GM19468 (cell line): Measurements from ENCODE around the gene BCAM.
A peak's percentile ranks its signal among the peaks of the same experiment; 100 is the strongest.
"Not testable (repeated sequence)": the region's sequence is repeated elsewhere in the genome, so short reads cannot be mapped to it uniquely, and the experiment has no call there.

Source experiments
- ATAC-seq: cut with Tn5 transposase; IDR thresholded peaks from one replicate; pipeline ENCODE4 v1.9.1; 2021; ENCODE audit warnings: mild to moderate bottlenecking, moderate library complexity, moderate number of reproducible peaks; ENCODE audit not compliant: unreplicated experiment; ENCODE audit errors: extremely low read depth

BCAM gene, protein sequence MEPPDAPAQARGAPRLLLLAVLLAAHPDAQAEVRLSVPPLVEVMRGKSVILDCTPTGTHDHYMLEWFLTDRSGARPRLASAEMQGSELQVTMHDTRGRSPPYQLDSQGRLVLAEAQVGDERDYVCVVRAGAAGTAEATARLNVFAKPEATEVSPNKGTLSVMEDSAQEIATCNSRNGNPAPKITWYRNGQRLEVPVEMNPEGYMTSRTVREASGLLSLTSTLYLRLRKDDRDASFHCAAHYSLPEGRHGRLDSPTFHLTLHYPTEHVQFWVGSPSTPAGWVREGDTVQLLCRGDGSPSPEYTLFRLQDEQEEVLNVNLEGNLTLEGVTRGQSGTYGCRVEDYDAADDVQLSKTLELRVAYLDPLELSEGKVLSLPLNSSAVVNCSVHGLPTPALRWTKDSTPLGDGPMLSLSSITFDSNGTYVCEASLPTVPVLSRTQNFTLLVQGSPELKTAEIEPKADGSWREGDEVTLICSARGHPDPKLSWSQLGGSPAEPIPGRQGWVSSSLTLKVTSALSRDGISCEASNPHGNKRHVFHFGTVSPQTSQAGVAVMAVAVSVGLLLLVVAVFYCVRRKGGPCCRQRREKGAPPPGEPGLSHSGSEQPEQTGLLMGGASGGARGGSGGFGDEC

GRCh38 chr19:44808463-44809371 lies at the start of gene BCAM:
Gene BCAM, plus strand, starts transcription at chr19:44809103. Its CDS starts 22 bp downstream, at chr19:44809125.
- ATAC-seq = no peak

GRCh38 chr19:44762038-44762437 lies 46.9 kb upstream of the BCAM start:
- no peak for ATAC-seq

GRCh38 chr19:44765033-44765948 lies 43.6 kb upstream of the BCAM start:
- no peak for ATAC-seq

GRCh38 chr19:44765949-44766335 lies 43.0 kb upstream of the BCAM start:
- ATAC-seq = no peak

DNA sequence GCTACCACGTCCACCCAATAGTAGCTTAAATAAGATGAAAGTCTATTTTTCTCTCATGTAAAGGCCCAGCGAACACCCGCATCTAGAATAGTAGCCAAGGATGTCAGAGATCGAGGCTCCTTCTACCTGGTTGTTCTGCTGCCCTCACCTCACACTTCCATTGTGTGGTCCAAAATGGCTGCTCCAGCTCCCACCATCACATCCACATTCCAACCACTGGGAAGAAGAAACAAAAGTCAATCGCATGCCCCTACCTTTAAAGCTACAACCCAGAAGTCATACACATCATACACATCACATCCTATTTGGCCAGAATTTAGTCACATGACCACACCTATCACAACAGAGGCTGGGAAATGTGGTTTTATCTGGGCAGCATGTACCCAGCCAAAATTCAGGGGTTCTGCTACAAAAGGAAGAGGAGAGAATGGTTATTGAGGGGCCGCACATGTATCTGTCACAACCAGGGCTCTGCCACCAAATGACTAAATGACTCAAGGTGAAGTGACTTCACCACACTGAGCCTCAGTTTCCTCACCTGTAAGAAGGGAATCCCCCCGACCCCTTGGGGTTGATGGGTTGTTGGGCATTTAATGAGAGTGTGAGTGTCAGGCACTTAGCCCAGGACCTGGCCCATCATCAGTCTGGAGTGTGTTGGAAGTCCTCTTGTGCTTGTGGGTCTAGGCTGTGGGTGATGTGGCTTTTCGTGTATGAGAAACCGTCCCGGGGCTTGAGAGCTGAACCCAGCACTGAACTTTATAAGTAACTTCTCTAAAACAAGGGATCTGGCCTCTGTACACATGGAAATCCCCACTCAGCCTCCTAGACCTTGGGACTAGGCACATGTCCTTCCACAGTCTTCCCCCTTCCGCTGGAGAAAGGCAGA lies 41.4 kb upstream of the BCAM start:
- ATAC-seq = no peak

DNA sequence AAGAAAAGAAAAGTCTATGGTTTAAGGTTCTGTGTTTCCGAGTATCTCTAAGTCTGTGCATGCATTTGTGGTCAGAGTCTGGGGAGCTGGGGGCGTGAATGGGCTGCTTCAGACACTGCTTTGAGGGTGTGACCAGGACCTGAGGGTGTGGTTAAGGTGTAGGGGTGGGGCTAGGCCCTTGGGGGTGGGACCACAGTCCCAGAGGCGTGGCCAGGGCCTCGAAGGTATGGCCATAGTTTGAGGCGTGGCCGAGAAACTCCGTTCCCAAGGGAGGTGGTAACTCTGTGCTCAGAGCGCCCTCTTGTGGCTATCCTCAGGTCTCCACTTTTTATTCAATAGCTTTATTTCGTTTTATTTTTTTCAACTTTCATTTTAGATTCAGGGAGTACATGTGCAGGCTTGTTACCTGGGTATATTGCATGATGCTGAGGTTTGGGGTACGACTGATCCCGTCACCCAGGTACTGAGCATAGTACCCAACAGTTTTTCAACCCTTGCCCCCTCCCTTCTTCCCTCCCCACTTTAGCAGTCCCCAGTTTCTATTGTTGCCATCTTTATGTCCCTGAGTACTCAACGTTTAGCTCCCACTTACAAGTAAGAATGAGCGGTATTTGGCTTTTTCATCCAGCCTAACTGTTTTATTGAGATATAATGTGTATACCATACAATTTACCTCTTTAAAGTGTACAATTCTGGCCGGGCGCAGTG lies 38.2 kb upstream of the BCAM start:
- ATAC-seq = peak; percentile 91

GRCh38 chr19:44772144-44772543 lies 36.8 kb upstream of the BCAM start:
- not testable (repeated sequence) for ATAC-seq

DNA sequence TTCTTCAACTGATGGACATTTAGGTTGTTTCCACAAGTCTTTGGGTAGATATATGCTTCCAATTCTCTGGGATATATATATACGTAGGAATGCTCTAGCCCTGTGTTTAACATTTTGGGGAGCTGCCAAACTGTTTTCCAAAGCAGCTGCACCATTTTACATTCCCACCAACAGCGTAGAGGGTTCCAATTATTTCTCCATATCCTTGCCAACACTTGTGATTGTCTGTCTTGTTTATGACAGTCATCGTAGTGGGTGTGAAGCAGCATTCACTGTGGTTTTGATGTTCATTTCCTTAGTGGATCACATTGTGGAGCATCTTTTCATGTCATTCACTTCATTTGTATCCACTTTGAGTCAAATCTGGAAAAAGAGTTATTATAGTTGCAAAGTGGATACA lies 35.9 kb upstream of the BCAM start:
- no peak for ATAC-seq

DNA sequence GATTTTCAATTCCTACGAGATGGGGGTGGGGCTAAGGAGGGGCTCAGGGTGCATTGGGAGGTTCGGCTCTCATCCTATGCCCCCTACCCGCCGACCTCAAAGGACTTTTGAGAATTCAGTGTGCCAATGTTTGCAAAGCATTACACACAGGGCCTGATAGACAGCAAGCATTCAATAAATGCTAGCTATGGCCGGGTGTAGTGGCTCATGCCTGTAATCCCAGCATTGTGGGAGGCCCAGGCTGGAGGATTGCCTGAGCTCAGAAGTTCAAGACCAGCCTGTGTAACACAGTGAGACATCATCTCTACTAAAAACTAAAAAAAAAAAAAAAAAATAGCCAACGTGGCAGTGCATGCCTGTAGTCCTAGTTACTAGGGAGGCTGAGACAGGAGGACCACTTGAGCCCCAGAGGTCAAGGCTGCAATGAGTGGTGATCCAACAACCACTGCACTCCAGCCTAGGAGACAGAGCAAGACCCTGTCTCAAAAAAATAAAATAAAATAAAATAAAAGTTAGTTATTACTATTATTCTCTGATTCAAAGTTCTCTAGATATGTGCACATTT lies 33.1 kb upstream of the BCAM start:
- no peak for ATAC-seq

DNA sequence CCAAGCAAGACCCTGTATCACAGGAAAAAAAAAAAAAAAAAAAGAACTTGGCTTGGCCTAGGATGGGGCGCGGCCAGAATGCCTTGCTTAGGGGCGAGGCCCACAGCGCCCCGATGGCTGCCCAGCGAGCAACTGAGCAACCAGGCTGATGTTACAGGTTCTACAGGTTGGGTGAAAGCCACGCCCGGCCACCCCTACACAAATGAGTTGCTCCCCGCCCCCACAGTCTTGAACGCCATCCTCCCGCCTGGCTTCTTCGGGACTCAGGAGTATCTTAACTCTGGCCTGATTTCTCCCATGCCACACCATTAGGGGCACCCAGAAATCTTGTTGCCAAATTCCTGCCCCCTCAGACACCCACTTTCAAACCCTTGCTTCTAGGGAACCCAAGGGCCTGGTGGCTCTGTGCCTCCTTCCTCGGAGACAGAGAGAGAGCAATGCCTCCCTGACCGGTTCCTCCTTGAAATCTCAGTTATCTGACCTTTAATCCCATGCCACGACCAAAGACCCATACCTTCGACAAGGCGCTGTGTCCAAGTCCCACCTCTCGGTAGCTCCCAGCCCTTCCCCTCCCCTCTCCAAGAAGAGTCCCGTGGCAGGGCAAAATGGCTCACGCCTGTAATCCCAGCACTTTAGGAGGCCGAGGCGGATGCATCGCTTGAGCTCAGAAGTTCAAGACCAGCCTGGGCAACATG lies 32.4 kb upstream of the BCAM start:
- no peak for ATAC-seq

GRCh38 chr19:44777715-44778347 lies 31.1 kb upstream of the BCAM start, which contains the start of gene CBLC:
Gene CBLC, plus strand, starts transcription at chr19:44777890. Its CDS starts 42 bp downstream, at chr19:44777932.
- ATAC-seq = no peak

- no peak for ATAC-seq
Measured at GRCh38 chr19:44779150-44779549, 29.8 kb upstream of the BCAM start.

DNA sequence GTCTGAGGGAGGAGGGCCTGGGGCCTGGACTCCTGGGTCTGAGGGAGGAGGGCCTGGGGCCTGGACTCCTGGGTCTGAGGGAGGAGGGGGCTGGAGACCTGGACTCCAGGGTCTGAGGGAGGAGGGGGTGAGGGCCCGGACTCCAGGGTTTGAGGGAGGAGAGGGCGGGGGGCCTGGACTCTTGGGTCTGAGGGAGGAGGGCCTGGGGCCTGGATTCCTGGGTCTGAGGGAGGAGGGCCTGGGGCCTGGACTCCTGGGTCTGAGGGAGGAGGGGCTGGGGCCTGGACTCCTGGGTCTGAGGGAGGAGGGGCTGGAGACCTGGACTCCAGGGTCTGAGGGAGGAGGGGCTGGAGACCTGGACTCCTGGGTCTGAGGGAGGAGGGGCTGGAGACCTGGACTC lies 27.2 kb upstream of the BCAM start:
- ATAC-seq = not testable (repeated sequence)

DNA sequence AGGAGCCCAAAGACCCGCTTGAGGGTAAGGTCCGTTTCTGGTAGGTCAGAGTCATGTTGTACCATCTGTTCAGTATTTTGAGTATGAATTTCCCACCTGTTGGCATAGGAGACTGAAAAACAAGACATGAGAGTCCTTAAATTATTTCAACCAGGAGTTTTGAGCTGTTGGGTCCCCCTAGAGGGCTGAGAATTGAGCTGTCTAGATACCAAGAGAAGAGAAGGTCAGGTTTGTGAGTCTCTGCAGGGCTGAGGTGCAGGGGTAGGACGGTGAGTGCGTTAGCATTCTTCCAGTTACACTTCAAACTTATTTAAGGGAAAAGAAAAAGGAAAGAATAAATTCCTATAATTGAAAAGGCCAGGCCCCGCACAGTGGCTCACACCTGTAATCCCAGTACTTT lies 26.2 kb upstream of the BCAM start:
- no peak for ATAC-seq

- no peak for ATAC-seq
Measured at GRCh38 chr19:44783545-44783944, 25.4 kb upstream of the BCAM start.

DNA sequence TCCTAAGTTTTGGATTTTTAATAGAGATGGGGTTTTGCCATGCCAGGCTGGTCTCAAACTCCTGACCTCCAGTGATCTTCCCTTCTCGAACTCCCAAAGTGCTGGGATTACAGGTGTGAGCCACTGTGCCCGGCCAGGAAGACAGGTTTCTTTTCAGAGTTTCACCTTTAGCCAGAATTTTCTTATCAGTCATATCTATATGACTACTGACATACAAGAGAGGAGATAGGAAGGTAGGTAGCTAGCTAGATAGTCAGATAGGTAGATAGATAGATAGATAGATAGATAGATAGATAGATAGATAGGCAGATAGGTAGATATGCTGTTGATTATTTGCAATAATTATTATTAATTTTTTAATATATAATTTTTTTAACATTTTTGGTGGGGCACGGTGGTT lies 23.6 kb upstream of the BCAM start:
- no peak for ATAC-seq

GRCh38 chr19:44785993-44786392 lies 22.9 kb upstream of the BCAM start:
- no peak for ATAC-seq
